ENCODE data around the gene TUSC2.

Gene TUSC2

GRCh38 chr3:50354186-50354764 is 26.3 kb upstream of the TUSC2 start:
- no peak for TF ChIP-seq CTCF (conservative IDR thresholded peaks at IDR 0.05; ENCODE audit: low read depth, low read length)
- H3K4me3 ChIP-seq (ENCODE audit: low read length) = no peak overlapping the region
- no peak for DNase-seq (ENCODE audit: low read depth)

GRCh38 chr3:50353245-50354004 is 25.4 kb upstream of the TUSC2 start:
- H3K4me3 ChIP-seq (ENCODE audit: low read length) = no peak overlapping the region
- DNase-seq (ENCODE audit: low read depth) = no peak
- no peak for TF ChIP-seq CTCF (conservative IDR thresholded peaks at IDR 0.05; ENCODE audit: low read depth, low read length)

GRCh38 chr3:50352781-50353180 is 24.8 kb upstream of the TUSC2 start:
- no peak for DNase-seq (ENCODE audit: low read depth)
- TF ChIP-seq CTCF (conservative IDR thresholded peaks at IDR 0.05; ENCODE audit: low read depth, low read length) = peak; percentile 45
- H3K4me3 ChIP-seq (ENCODE audit: low read length) = no peak overlapping the region

- TF ChIP-seq CTCF (conservative IDR thresholded peaks at IDR 0.05; ENCODE audit: low read depth, low read length) = no peak
- no peak for DNase-seq (ENCODE audit: low read depth)
- peak overlapping the region; percentile 91 for H3K4me3 ChIP-seq (ENCODE audit: low read length)
Observed at GRCh38 chr3:50351323-50351697, 23.3 kb upstream of the TUSC2 start.

- peak; percentile 74 for DNase-seq (ENCODE audit: low read depth)
- TF ChIP-seq CTCF (conservative IDR thresholded peaks at IDR 0.05; ENCODE audit: low read depth, low read length) = no peak
- H3K4me3 ChIP-seq (ENCODE audit: low read length) = peak within 1 kb of the TSS; percentile 91
Observed at GRCh38 chr3:50350527-50351322, 22.7 kb upstream of the TUSC2 start, which contains the start of the genes CYB561D2 and NPRL2. Gene CYB561D2, plus strand, starts transcription at chr3:50350862. Its CDS starts 572 bp downstream, at chr3:50351434. Gene NPRL2, minus strand, starts transcription at chr3:50350775. Its CDS starts 123 bp downstream, at chr3:50350652.

GRCh38 chr3:50350213-50350526 is 22.1 kb upstream of the TUSC2 start:
- H3K4me3 ChIP-seq (ENCODE audit: low read length) = peak overlapping the region; percentile 91
- no peak for TF ChIP-seq CTCF (conservative IDR thresholded peaks at IDR 0.05; ENCODE audit: low read depth, low read length)
- DNase-seq (ENCODE audit: low read depth) = no peak
